Prostate gland (tissue), 2 donors: ENCODE measurements around the gene COMMD8. TPM values are rescaled to one million over a fixed set of nuclear protein-coding genes. Genes with fewer than 3 reads are reported as not detected.

Experiments used
- DNase-seq: peaks from one replicate; pipeline ENCODE4 v3.0.0-alpha.2; 2019; ENCODE audit warnings: low spot score
- H3K27ac ChIP-seq, 2 donors: fragments of 200-600 bp; sonication (generic); 2 replicates each; pipeline ENCODE4 v1.5.1; 2017 to 2019
- H3K27me3 ChIP-seq: fragments of 200-600 bp; sonication (generic); replicated peaks from 2 replicates; pipeline ENCODE4 v1.5.1; 2019; ENCODE audit not compliant: insufficient read depth
- H3K36me3 ChIP-seq, 2 donors: fragments of 200-600 bp; sonication (generic); 1 replicate in 1 of 2; 2 replicates in 1 of 2; pipeline versions ENCODE4 v1.5.1 to v1.8.1; 2017 to 2019
- H3K4me1 ChIP-seq: fragments of 200-600 bp; sonication (generic); replicated peaks from 2 replicates; pipeline ENCODE4 v1.5.1; 2019
- H3K4me3 ChIP-seq, 2 donors: fragments of 200-600 bp; sonication (generic); 2 replicates each; pipeline ENCODE4 v1.5.1; 2017 to 2019
- H3K9me3 ChIP-seq: fragments of 200-600 bp; sonication (generic); 2 replicates; pipeline ENCODE4 v1.5.1; 2017
- CTCF ChIP-seq, 4 experiments: fragments of 200-600 bp in 2 of 4; fragments of 450-650 bp in 2 of 4; sonication (generic) in 2 of 4; IDR thresholded peaks; 1 replicate in 3 of 4; 2 replicates in 1 of 4; pipeline ENCODE4 v1.5.1; 2016 to 2019; ENCODE audit warnings: antibody characterized with exemption in 4 of 4, mild to moderate bottlenecking in 2 of 4, moderate library complexity in 2 of 4
- POLR2A ChIP-seq: fragments of 450-650 bp; IDR thresholded peaks from one replicate; pipeline ENCODE4 v1.6.1; 2016; ENCODE audit warnings: antibody characterized with exemption, mild to moderate bottlenecking
- POLR2AphosphoS5 ChIP-seq: sonication (generic); formaldehyde crosslinking; IDR thresholded peaks from one replicate; pipeline ENCODE4 v1.6.1; 2017; ENCODE audit warnings: antibody characterized with exemption
- WGBS: methylation state at CpG from one replicate; pipeline ENCODE4 v1.1.5; 2018; 5-methylcytosine and 5-hydroxymethylcytosine counted together
- intact Hi-C: fragments of 100-400 bp; cut with DNase I; formaldehyde crosslinking; loops from one replicate; pipeline ENCODE4 v1.14.2; 2022
- total RNA-seq, 2 donors: library from RNA; depleted of rRNA; stranded (reverse); fragments of >200 nt; gene quantifications; one replicate each; pipeline ENCODE4 v1.1.0, GENCODE V29; 2016

The COMMD8 gene
- total RNA-seq, 2 donors from 2014 or later = 11.9 to 12.2 TPM

- Histone ChIP-seq H3K4me1 (no peaks in the 10 kb centered on the region), H3K27me3 (no peaks in the 10 kb centered on the region), H3K36me3 (no peaks in the 10 kb centered on the region), H3K9me3 (no peaks in the 10 kb centered on the region), H3K27ac (peak overlapping the region; percentile 80 to 83), H3K4me3 (peak overlapping the region; percentile 71 to 87)
- WGBS = 5% methylated on average over 6 of the region's 6 CpGs
- no peak for TF ChIP-seq POLR2AphosphoS5
- TF ChIP-seq CTCF (IDR thresholded peaks at IDR 0.05) = no peak
- TF ChIP-seq POLR2A = no peak
- no peak for DNase-seq
- intact Hi-C loops = loop anchor here (5.0 kb wide), 1 partner anchor 99 kb away; no protein-coding TSS in a partner anchor
Measured at GRCh38 chr4:47462799-47463234, 685 bp downstream of the COMMD8 start.

- no peak for TF ChIP-seq CTCF (IDR thresholded peaks at IDR 0.05)
- TF ChIP-seq POLR2AphosphoS5 = no peak
- no peak for TF ChIP-seq POLR2A
- Histone ChIP-seq H3K4me1 (no peaks in the 10 kb centered on the region), H3K27me3 (no peaks in the 10 kb centered on the region), H3K27ac (no peak overlapping the region), H3K9me3 (no peaks in the 10 kb centered on the region), H3K36me3 (no peaks in the 10 kb centered on the region), H3K4me3 (no peak overlapping the region)
- intact Hi-C loops = no loop called here
- WGBS = 68% methylated on average over 4 of the region's 4 CpGs
- no peak for DNase-seq
Measured at GRCh38 chr4:47451657-47452056, 11.8 kb downstream of the COMMD8 start.

- Histone ChIP-seq H3K4me3 (no peak overlapping the region), H3K36me3 (no peaks in the 10 kb centered on the region), H3K4me1 (no peaks in the 10 kb centered on the region), H3K27ac (no peak overlapping the region), H3K27me3 (no peaks in the 10 kb centered on the region), H3K9me3 (no peaks in the 10 kb centered on the region)
- 79% methylated on average over 2 of the region's 2 CpGs for WGBS
- no peak for TF ChIP-seq POLR2AphosphoS5
- TF ChIP-seq CTCF (IDR thresholded peaks at IDR 0.05) = no peak
- TF ChIP-seq POLR2A = no peak
- intact Hi-C loops = no loop called here
- DNase-seq = no peak
Measured at GRCh38 chr4:47444031-47444430, 19.5 kb downstream of the COMMD8 start.

- TF ChIP-seq CTCF (IDR thresholded peaks at IDR 0.05) (no peak), POLR2A (no peak), POLR2AphosphoS5 (no peak)
- no peak overlapping the region for H3K27ac ChIP-seq
- H3K36me3 ChIP-seq = no peaks in the 10 kb centered on the region
- no peaks in the 10 kb centered on the region for H3K9me3 ChIP-seq
- intact Hi-C loops = no loop called here
- DNase-seq = no peak
- H3K27me3 ChIP-seq = no peaks in the 10 kb centered on the region
- no peak overlapping the region for H3K4me3 ChIP-seq
- H3K4me1 ChIP-seq = no peaks in the 10 kb centered on the region
- 85% methylated on average over 5 of the region's 5 CpGs for WGBS
Measured at GRCh38 chr4:47442980-47443379, 20.5 kb downstream of the COMMD8 start.

- H3K36me3 ChIP-seq = no peaks in the 10 kb centered on the region
- DNase-seq = no peak
- TF ChIP-seq CTCF (IDR thresholded peaks at IDR 0.05) (no peak), POLR2A (no peak), POLR2AphosphoS5 (no peak)
- H3K27ac ChIP-seq = no peak overlapping the region
- H3K27me3 ChIP-seq = no peaks in the 10 kb centered on the region
- H3K9me3 ChIP-seq = no peaks in the 10 kb centered on the region
- H3K4me3 ChIP-seq = no peak overlapping the region
- H3K4me1 ChIP-seq = no peaks in the 10 kb centered on the region
- intact Hi-C loops = no loop called here
Measured at GRCh38 chr4:47434931-47435330, 28.6 kb downstream of the COMMD8 start.
